HG03439 (cell line): ENCODE data around the gene NKRF.
"Not testable (repeated sequence)": the region's sequence is repeated elsewhere in the genome, so short reads cannot be mapped to it uniquely, and the experiment has no call there.

Experiments used
- ATAC-seq: cut with Tn5 transposase; IDR thresholded peaks from one replicate; pipeline ENCODE4 v1.9.1; 2021; ENCODE audit warnings: mild to moderate bottlenecking, moderate library complexity; ENCODE audit not compliant: unreplicated experiment

Gene NKRF

GRCh38 chrX:119606280-119607017, at the start of gene NKRF:
NKRF (minus strand) TSS chrX:119606424.
- peak; percentile 66 for ATAC-seq

GRCh38 chrX:119655125-119655524, 48.9 kb upstream of the NKRF start:
- ATAC-seq = no peak

GRCh38 chrX:119654112-119654531, 47.9 kb upstream of the NKRF start:
- ATAC-seq = no peak

- ATAC-seq = peak; percentile 11
Measured at GRCh38 chrX:119648421-119648775, 42.2 kb upstream of the NKRF start.

- peak; percentile 97 for ATAC-seq
Measured at GRCh38 chrX:119647552-119648420, 41.6 kb upstream of the NKRF start.

- no peak for ATAC-seq
Measured at GRCh38 chrX:119647089-119647488, 40.9 kb upstream of the NKRF start.

GRCh38 chrX:119646515-119646914, 40.3 kb upstream of the NKRF start:
- no peak for ATAC-seq

- ATAC-seq = no peak
Measured at GRCh38 chrX:119643696-119644095, 37.5 kb upstream of the NKRF start.

GRCh38 chrX:119640731-119641170, 34.5 kb upstream of the NKRF start:
- no peak for ATAC-seq

GRCh38 chrX:119638725-119639471, 32.7 kb upstream of the NKRF start:
- peak; percentile 67 for ATAC-seq

- not testable (repeated sequence) for ATAC-seq
Measured at GRCh38 chrX:119637421-119637820, 31.2 kb upstream of the NKRF start.

GRCh38 chrX:119636419-119636818, 30.2 kb upstream of the NKRF start:
- no peak for ATAC-seq

- no peak for ATAC-seq
Measured at GRCh38 chrX:119635799-119636198, 29.6 kb upstream of the NKRF start.

GRCh38 chrX:119635179-119635578, 29.0 kb upstream of the NKRF start:
- ATAC-seq = no peak

- no peak for ATAC-seq
Measured at GRCh38 chrX:119625843-119626242, 19.6 kb upstream of the NKRF start.

GRCh38 chrX:119624951-119625668, 18.9 kb upstream of the NKRF start:
- no peak for ATAC-seq

- no peak for ATAC-seq
Measured at GRCh38 chrX:119624417-119624816, 18.2 kb upstream of the NKRF start.

GRCh38 chrX:119622356-119623232, 16.4 kb upstream of the NKRF start:
- ATAC-seq = no peak

GRCh38 chrX:119618439-119618838, 12.2 kb upstream of the NKRF start:
- no peak for ATAC-seq
